Measurements from ENCODE around the gene ADAMTS10.

The ADAMTS10 gene

GRCh38 chr19:8592231-8593009 lies 18.1 kb downstream of the ADAMTS10 start:
- Histone ChIP-seq H3K9me3 (ENCODE audit: control insufficient read depth, insufficient read depth, low read length) (no peaks in the 10 kb centered on the region), H3K27ac (ENCODE audit: low read depth, low read length) (no peak overlapping the region), H3K4me3 (ENCODE audit: low read depth, low read length) (peak overlapping the region; percentile 71), H3K27me3 (ENCODE audit: control insufficient read depth, insufficient read depth, low read length) (peaks cover 18% of the 10 kb centered on the region), H3K4me1 (ENCODE audit: control insufficient read depth, insufficient read depth, low read length) (peaks cover 5% of the 10 kb centered on the region; the same call in 1 of the 2 replicates), H3K9ac (ENCODE audit: low read depth, low read length) (no peak overlapping the region), H3K36me3 (ENCODE audit: control insufficient read depth, insufficient read depth, low read length) (no peaks in the 10 kb centered on the region)

GRCh38 chr19:8589177-8589714 lies 21.3 kb downstream of the ADAMTS10 start:
- Histone ChIP-seq H3K9ac (ENCODE audit: low read depth, low read length) (no peak overlapping the region), H3K9me3 (ENCODE audit: control insufficient read depth, insufficient read depth, low read length) (no peaks in the 10 kb centered on the region), H3K4me3 (ENCODE audit: low read depth, low read length) (no peak overlapping the region), H3K27ac (ENCODE audit: low read depth, low read length) (no peak overlapping the region), H3K4me1 (ENCODE audit: control insufficient read depth, insufficient read depth, low read length) (peaks cover 5% of the 10 kb centered on the region; the same call in 1 of the 2 replicates), H3K36me3 (ENCODE audit: control insufficient read depth, insufficient read depth, low read length) (no peaks in the 10 kb centered on the region), H3K27me3 (ENCODE audit: control insufficient read depth, insufficient read depth, low read length) (peaks cover 22% of the 10 kb centered on the region)

GRCh38 chr19:8585894-8586750 lies 24.4 kb downstream of the ADAMTS10 start:
- Histone ChIP-seq H3K27me3 (ENCODE audit: control insufficient read depth, insufficient read depth, low read length) (peaks cover 9% of the 10 kb centered on the region), H3K36me3 (ENCODE audit: control insufficient read depth, insufficient read depth, low read length) (no peaks in the 10 kb centered on the region), H3K27ac (ENCODE audit: low read depth, low read length) (no peak overlapping the region), H3K9ac (ENCODE audit: low read depth, low read length) (no peak overlapping the region), H3K4me3 (ENCODE audit: low read depth, low read length) (no peak overlapping the region), H3K9me3 (ENCODE audit: control insufficient read depth, insufficient read depth, low read length) (no peaks in the 10 kb centered on the region), H3K4me1 (ENCODE audit: control insufficient read depth, insufficient read depth, low read length) (no peaks in the 10 kb centered on the region)

DNA sequence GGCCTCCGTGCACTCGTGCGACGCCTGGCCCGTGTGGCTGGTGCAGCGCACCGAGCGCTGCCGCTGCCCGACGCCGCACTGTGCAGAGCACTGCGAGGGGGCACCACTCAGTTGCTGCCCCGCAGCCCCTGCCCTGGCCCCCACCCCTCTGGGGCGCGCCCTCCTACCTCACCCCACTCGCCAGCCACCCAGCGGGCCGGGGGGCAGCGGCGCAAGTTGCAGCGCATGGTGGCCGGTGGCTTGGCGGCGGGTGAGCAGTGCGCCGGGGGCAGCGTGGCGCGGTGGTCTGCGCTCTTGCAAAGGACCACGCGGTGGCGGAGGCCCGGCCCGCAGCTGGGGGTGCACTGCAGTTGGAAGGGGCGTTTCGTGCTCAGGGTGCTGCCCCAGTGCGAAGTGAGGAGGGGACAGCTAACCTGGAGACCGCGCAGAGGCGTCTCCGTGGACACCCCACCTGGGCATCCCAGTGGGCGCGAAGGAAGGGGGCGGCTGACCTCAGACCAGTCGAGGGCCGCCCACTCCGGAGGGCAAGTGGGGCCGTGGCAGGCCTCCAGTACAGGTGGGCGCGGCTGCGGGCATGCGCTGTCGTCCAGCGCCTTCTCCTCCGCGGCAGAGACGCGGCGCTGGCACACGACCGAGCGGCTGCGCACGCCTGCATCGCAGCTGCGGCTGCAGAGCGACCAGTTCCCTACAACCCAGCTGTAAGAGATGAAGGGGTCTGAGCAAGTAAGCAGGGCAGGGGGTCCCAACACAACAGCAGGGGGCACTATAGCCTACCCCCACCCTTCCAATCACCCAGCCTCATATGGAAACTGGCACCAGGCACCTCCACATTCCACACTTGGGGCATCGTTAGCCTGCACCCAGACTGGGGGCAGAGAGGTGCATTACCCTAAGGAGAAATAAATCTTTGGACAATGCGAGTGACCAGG lies 25.3 kb downstream of the ADAMTS10 start:
- Histone ChIP-seq H3K36me3 (ENCODE audit: control insufficient read depth, insufficient read depth, low read length) (no peaks in the 10 kb centered on the region), H3K4me3 (ENCODE audit: low read depth, low read length) (no peak overlapping the region)

DNA sequence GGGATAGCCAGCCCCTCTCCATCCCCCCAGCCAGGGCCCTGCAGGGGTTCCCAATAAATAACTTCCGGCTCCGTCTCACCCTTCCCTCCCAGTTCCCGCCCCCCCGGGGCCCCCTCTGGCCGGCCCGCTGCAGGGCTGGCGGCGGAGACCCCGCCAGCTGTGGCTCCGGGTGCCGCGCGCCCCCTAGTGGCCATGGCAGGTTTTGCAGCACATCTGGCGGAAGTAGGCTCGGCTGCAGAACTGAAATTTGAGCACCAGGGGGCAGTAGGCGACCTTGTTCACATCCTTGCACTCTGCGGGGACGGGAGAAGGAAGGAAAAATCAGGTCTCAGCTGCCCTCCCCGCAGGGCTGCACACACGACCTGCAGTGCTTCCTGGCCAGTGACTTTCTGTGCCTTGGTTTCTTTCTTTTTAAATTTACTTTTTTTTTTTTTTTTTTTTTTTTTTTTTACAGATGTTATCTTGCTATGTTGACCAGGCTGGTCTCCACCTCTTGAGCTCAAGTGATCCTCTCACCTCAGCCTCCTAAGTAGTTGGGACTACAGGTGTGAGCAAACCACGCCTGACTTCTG lies 29.7 kb downstream of the ADAMTS10 start:
- H3K9ac ChIP-seq (ENCODE audit: low read depth, low read length): no peak overlapping the region
- H3K4me3 ChIP-seq (ENCODE audit: low read depth, low read length): no peak overlapping the region
- H3K4me1 ChIP-seq (ENCODE audit: control insufficient read depth, insufficient read depth, low read length): peaks cover 4% of the 10 kb centered on the region
- no peaks in the 10 kb centered on the region for H3K36me3 ChIP-seq (ENCODE audit: control insufficient read depth, insufficient read depth, low read length)
- no peak overlapping the region for H3K27ac ChIP-seq (ENCODE audit: low read depth, low read length)
- H3K9me3 ChIP-seq (ENCODE audit: control insufficient read depth, insufficient read depth, low read length): no peaks in the 10 kb centered on the region
- H3K27me3 ChIP-seq (ENCODE audit: control insufficient read depth, insufficient read depth, low read length): no peaks in the 10 kb centered on the region

More for the DNA sequence above, 25.3 kb downstream of the ADAMTS10 start:
- Histone ChIP-seq H3K9ac (ENCODE audit: low read depth, low read length) (no peak overlapping the region), H3K27me3 (ENCODE audit: control insufficient read depth, insufficient read depth, low read length) (0 out of 2 replicates have a peak, but pooled peaks cover 4% of the 10 kb centered on the region), H3K4me1 (ENCODE audit: control insufficient read depth, insufficient read depth, low read length) (no peaks in the 10 kb centered on the region), H3K27ac (ENCODE audit: low read depth, low read length) (no peak overlapping the region), H3K9me3 (ENCODE audit: control insufficient read depth, insufficient read depth, low read length) (no peaks in the 10 kb centered on the region)

DNA sequence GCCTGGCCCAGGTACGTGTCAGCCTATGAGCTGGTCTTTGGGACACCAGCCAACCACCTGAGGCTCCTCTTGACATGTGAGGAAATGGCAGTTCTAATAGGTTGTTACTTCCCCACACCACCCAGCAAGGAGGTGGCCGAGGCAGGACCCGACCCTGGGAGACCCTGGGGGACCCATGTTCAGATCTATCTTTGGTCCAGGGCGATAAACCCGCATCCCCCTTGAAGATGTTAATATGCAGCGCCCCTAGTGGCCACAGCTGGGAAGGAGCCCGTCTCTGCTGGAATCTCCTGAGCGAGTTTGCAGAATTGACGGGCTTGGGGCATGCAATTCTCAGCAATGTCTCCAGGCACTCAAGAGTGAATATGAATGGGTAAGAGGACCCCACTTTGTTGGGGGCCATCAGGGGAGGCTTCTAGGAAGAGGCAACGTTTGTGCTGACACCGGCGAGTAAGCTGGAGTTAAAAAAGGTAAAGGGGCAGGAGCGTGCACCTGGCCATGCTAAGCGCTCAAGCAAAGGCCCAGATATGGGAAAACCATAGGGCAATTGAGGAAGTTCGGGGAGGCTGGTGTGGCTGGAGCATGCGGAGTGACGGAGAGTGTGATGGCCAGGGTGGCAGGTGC lies 31.8 kb downstream of the ADAMTS10 start:
- no peak overlapping the region for H3K27ac ChIP-seq (ENCODE audit: low read depth, low read length)
- H3K4me3 ChIP-seq (ENCODE audit: low read depth, low read length): no peak overlapping the region
- peaks cover 8% of the 10 kb centered on the region for H3K4me1 ChIP-seq (ENCODE audit: control insufficient read depth, insufficient read depth, low read length)
- no peak overlapping the region for H3K9ac ChIP-seq (ENCODE audit: low read depth, low read length)
- no peaks in the 10 kb centered on the region for H3K9me3 ChIP-seq (ENCODE audit: control insufficient read depth, insufficient read depth, low read length)
- H3K36me3 ChIP-seq (ENCODE audit: control insufficient read depth, insufficient read depth, low read length): no peaks in the 10 kb centered on the region
- no peaks in the 10 kb centered on the region for H3K27me3 ChIP-seq (ENCODE audit: control insufficient read depth, insufficient read depth, low read length)

- Histone ChIP-seq H3K9ac (ENCODE audit: low read depth, low read length) (no peak overlapping the region), H3K4me1 (ENCODE audit: control insufficient read depth, insufficient read depth, low read length) (peaks cover 8% of the 10 kb centered on the region), H3K27me3 (ENCODE audit: control insufficient read depth, insufficient read depth, low read length) (no peaks in the 10 kb centered on the region), H3K27ac (ENCODE audit: low read depth, low read length) (no peak overlapping the region), H3K36me3 (ENCODE audit: control insufficient read depth, insufficient read depth, low read length) (no peaks in the 10 kb centered on the region), H3K9me3 (ENCODE audit: control insufficient read depth, insufficient read depth, low read length) (no peaks in the 10 kb centered on the region), H3K4me3 (ENCODE audit: low read depth, low read length) (no peak overlapping the region)
Measured at GRCh38 chr19:8577741-8578140, 32.8 kb downstream of the ADAMTS10 start.

- Histone ChIP-seq H3K9ac (ENCODE audit: low read depth, low read length) (no peak within 1 kb of the TSS), H3K9me3 (ENCODE audit: control insufficient read depth, insufficient read depth, low read length) (no peaks in the 10 kb centered on the region), H3K27me3 (ENCODE audit: control insufficient read depth, insufficient read depth, low read length) (no peaks in the 10 kb centered on the region), H3K36me3 (ENCODE audit: control insufficient read depth, insufficient read depth, low read length) (no peaks in the 10 kb centered on the region), H3K4me1 (ENCODE audit: control insufficient read depth, insufficient read depth, low read length) (peaks cover 8% of the 10 kb centered on the region), H3K27ac (ENCODE audit: low read depth, low read length) (no peak within 1 kb of the TSS), H3K4me3 (ENCODE audit: low read depth, low read length) (no peak within 1 kb of the TSS)
Measured at GRCh38 chr19:8577247-8577646, 33.3 kb downstream of the ADAMTS10 start, which contains the start of gene MYO1F. TSS of gene MYO1F (minus strand) at chr19:8577442. CDS start at chr19:8577309, 133 bp downstream.

GRCh38 chr19:8576273-8576993 lies 34.1 kb downstream of the ADAMTS10 start:
- Histone ChIP-seq H3K27ac (ENCODE audit: low read depth, low read length) (no peak overlapping the region), H3K4me3 (ENCODE audit: low read depth, low read length) (no peak overlapping the region), H3K36me3 (ENCODE audit: control insufficient read depth, insufficient read depth, low read length) (no peaks in the 10 kb centered on the region), H3K9me3 (ENCODE audit: control insufficient read depth, insufficient read depth, low read length) (no peaks in the 10 kb centered on the region), H3K9ac (ENCODE audit: low read depth, low read length) (no peak overlapping the region), H3K4me1 (ENCODE audit: control insufficient read depth, insufficient read depth, low read length) (peaks cover 8% of the 10 kb centered on the region), H3K27me3 (ENCODE audit: control insufficient read depth, insufficient read depth, low read length) (no peaks in the 10 kb centered on the region)
